GM19467 (cell line): ENCODE data around the gene SELENOO.

Experiments used
- ATAC-seq: cut with Tn5 transposase; IDR thresholded peaks from one replicate; pipeline ENCODE4 v1.9.1; 2021; ENCODE audit warnings: mild to moderate bottlenecking, moderate library complexity; ENCODE audit not compliant: unreplicated experiment

The SELENOO gene

GRCh38 chr22:50216055-50216683 lies 15.4 kb downstream of the SELENOO start:
- no peak for ATAC-seq

- no peak for ATAC-seq
Measured at GRCh38 chr22:50216684-50217520, 16.1 kb downstream of the SELENOO start.

GRCh38 chr22:50217543-50218152 lies 16.8 kb downstream of the SELENOO start:
- no peak for ATAC-seq

- no peak for ATAC-seq
Measured at GRCh38 chr22:50218153-50218995, 17.6 kb downstream of the SELENOO start.

- no peak for ATAC-seq
Measured at GRCh38 chr22:50218996-50219727, 18.4 kb downstream of the SELENOO start.

- no peak for ATAC-seq
Measured at GRCh38 chr22:50219800-50220602, 19.2 kb downstream of the SELENOO start.

GRCh38 chr22:50220603-50221409 lies 20.0 kb downstream of the SELENOO start:
- no peak for ATAC-seq

- ATAC-seq, result no peak
Measured at GRCh38 chr22:50221410-50222300, 20.8 kb downstream of the SELENOO start.

- no peak for ATAC-seq
Measured at GRCh38 chr22:50222508-50222907, 21.7 kb downstream of the SELENOO start.

- no peak for ATAC-seq
Measured at GRCh38 chr22:50224071-50224470, 23.3 kb downstream of the SELENOO start.

GRCh38 chr22:50225200-50225969 lies 24.6 kb downstream of the SELENOO start:
- no peak for ATAC-seq

GRCh38 chr22:50226063-50226874 lies 25.5 kb downstream of the SELENOO start:
- no peak for ATAC-seq

GRCh38 chr22:50226875-50227165 lies 26.0 kb downstream of the SELENOO start:
- ATAC-seq, result no peak

- no peak for ATAC-seq
Measured at GRCh38 chr22:50227579-50228215, 26.9 kb downstream of the SELENOO start.

GRCh38 chr22:50228366-50228765 lies 27.6 kb downstream of the SELENOO start:
- ATAC-seq, result no peak

- no peak for ATAC-seq
Measured at GRCh38 chr22:50229370-50229769, 28.6 kb downstream of the SELENOO start.
